NB4 (cell line): ENCODE data around the gene DPAGT1.
A peak's percentile ranks its signal among the peaks of the same experiment; 100 is the strongest.

Source experiments
- DNase-seq: peaks from one replicate; pipeline ENCODE4 v3.0.0; 2010; ENCODE audit warnings: low read depth
- H3K4me3 ChIP-seq: one replicate; pipeline ENCODE4 v1.5.1; 2011; ENCODE audit warnings: mild to moderate bottlenecking, low read depth, low read length, moderate library complexity
- CTCF ChIP-seq: IDR thresholded peaks from one replicate; pipeline ENCODE4 v1.5.1; 2012; ENCODE audit warnings: low read depth, low read length
- MYC ChIP-seq: IDR thresholded peaks from 2 replicates; pipeline ENCODE4 v1.6.1; 2011; ENCODE audit warnings: low read depth, low read length
- POLR2A ChIP-seq: IDR thresholded peaks from 2 replicates; pipeline ENCODE4 v1.6.1; 2011; ENCODE audit warnings: mild to moderate bottlenecking; ENCODE audit not compliant: insufficient read length; ENCODE audit errors: extremely low read depth
- TF ChIP-seq, protein P1 (sequence below): IDR thresholded peaks from 2 replicates; pipeline ENCODE4 v1.6.1; 2011; ENCODE audit warnings: low read depth, low read length

The DPAGT1 gene

GRCh38 chr11:119085437-119085847, 16.2 kb downstream of the DPAGT1 start:
- TF ChIP-seq CTCF: no peak
- no peak for TF ChIP-seq POLR2A
- TF ChIP-seq MYC: no peak
- TF ChIP-seq, protein P1, sequence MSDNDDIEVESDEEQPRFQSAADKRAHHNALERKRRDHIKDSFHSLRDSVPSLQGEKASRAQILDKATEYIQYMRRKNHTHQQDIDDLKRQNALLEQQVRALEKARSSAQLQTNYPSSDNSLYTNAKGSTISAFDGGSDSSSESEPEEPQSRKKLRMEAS: no peak
- no peak for DNase-seq
- peak overlapping the region; percentile 98 for H3K4me3 ChIP-seq

DNA sequence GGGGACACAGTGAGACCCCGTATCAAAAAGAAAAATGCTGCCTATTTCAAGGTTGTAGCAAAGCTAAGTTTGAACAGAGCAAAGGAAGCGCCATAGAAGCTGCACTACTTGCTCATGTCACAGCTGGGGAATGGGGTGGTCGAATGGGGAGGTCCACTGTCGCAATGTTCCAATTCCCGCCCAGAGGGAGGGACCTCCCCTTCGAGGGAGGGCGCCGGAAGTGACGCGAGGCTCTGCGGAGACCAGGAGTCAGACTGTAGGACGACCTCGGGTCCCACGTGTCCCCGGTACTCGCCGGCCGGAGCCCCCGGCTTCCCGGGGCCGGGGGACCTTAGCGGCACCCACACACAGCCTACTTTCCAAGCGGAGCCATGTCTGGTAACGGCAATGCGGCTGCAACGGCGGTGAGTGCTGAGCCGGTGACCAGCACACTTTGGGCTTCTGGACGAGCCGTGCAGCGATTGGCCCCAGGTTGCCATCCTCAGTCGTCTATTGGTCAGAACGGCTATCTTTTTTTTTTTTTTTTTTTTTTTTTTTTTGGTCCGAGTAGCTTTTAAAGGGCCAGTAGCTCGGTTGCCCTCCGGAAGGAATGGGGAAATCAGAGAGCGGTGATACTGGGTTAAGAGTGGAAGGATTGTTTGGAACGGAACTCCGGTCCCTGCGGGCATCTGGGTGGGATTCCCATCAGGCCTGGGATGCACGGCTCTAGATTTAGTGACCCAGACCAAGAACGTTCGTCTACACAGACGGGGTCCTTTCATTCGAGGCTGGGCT, 16.8 kb downstream of the DPAGT1 start, which contains the start of gene HMBS:
Gene HMBS (plus strand): TSS at position 219 of the 774 bp plus-strand sequence. CDS start 153 bp downstream, at position 372.
- peak within 1 kb of the TSS; percentile 98 for H3K4me3 ChIP-seq
- DNase-seq: peak; percentile 98
- TF ChIP-seq MYC (peak; percentile 81; the same call in 1 of the 2 replicates), CTCF (no peak), POLR2A (peak; percentile 93)
- TF ChIP-seq, protein P1: peak; percentile 84

GRCh38 chr11:119081682-119082260, 19.9 kb downstream of the DPAGT1 start:
- no peak for TF ChIP-seq CTCF
- no peak for TF ChIP-seq POLR2A
- no peak for TF ChIP-seq MYC
- TF ChIP-seq, protein P1: no peak
- no peak overlapping the region for H3K4me3 ChIP-seq
- no peak for DNase-seq

DNA sequence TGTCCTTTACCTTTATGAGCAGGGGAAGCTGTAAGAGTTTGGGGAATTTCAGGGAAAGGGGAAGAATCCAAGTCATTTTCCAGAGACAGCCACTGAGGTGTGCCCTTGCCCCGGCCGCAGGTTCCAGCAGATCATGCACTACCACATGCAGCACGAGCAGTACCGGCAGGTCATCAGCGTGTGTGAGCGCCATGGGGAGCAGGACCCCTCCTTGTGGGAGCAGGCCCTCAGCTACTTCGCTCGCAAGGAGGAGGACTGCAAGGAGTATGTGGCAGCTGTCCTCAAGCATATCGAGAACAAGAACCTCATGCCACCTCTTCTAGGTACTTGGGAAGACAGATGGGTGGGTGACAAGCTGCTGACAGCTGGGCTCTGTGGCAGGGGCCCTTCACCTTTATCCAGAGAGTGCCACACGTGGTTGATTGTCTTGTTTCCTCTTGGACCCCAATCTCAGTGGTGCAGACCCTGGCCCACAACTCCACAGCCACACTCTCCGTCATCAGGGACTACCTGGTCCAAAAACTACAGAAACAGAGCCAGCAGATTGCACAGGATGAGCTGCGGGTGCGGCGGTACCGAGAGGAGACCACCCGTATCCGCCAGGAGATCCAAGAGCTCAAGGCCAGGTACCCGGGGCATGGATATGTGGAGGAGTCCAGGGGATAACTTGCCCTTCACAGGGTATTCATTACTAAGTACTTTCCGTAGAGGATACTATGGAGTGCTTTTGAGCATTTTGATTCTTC, 22.8 kb downstream of the DPAGT1 start:
- DNase-seq: no peak
- no peak overlapping the region for H3K4me3 ChIP-seq
- TF ChIP-seq POLR2A (no peak), CTCF (no peak), MYC (no peak)
- TF ChIP-seq, protein P1: no peak

DNA sequence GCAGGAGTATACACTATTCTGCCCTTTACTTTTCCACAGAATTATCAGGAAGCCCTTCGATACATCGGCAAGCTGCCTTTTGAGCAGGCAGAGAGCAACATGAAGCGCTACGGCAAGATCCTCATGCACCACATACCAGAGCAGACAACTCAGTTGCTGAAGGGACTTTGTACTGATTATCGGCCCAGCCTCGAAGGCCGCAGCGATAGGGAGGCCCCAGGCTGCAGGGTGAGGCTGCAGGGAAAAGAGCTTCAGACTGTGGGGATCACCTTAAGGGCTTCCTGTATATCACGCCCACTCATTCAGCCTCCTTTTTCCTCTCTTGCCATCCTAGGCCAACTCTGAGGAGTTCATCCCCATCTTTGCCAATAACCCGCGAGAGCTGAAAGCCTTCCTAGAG, 23.8 kb downstream of the DPAGT1 start:
- TF ChIP-seq POLR2A: no peak
- TF ChIP-seq MYC: no peak
- TF ChIP-seq, protein P1: no peak
- TF ChIP-seq CTCF: no peak
- no peak overlapping the region for H3K4me3 ChIP-seq
- DNase-seq: no peak
